Neuronal stem cell (in vitro differentiated cells): ENCODE measurements around the gene TOGARAM2.
A peak's percentile ranks its signal among the peaks of the same experiment; 100 is the strongest.

Experiments
- DNase-seq: peaks from one replicate; pipeline ENCODE4 v3.0.0-alpha.2; 2013; ENCODE audit warnings: low spot score
- H2AFZ ChIP-seq: one replicate; pipeline ENCODE4 v1.6.1; 2013; ENCODE audit warnings: mild to moderate bottlenecking, low read length, inconsistent platforms
- H2AK5ac ChIP-seq: 2 replicates; pipeline ENCODE4 v1.6.1; 2013; ENCODE audit warnings: low read depth, mild to moderate bottlenecking, inconsistent platforms, low read length, moderate library complexity, mixed read lengths
- H2BK120ac ChIP-seq: 2 replicates; pipeline ENCODE4 v1.6.1; 2013; ENCODE audit warnings: low read depth, mild to moderate bottlenecking, inconsistent platforms, low read length, moderate library complexity, mixed read lengths
- H2BK12ac ChIP-seq: one replicate; pipeline ENCODE4 v1.6.1; 2013; ENCODE audit warnings: low read length, inconsistent platforms
- H2BK15ac ChIP-seq: 2 replicates; pipeline ENCODE4 v1.6.1; 2013; ENCODE audit warnings: mild to moderate bottlenecking, low read length, inconsistent platforms, mixed read lengths
- H2BK5ac ChIP-seq: one replicate; pipeline ENCODE4 v1.6.1; 2013; ENCODE audit warnings: inconsistent platforms, mild to moderate bottlenecking, low read length, moderate library complexity
- H3K14ac ChIP-seq: one replicate; pipeline ENCODE4 v1.6.1; 2013; ENCODE audit warnings: low read length, inconsistent platforms
- H3K18ac ChIP-seq: 2 replicates; pipeline ENCODE4 v1.6.1; 2013; ENCODE audit warnings: low read length, inconsistent platforms
- H3K23ac ChIP-seq: 2 replicates; pipeline ENCODE4 v1.6.1; 2013; ENCODE audit warnings: low read depth, mild to moderate bottlenecking, mixed read lengths, low read length, inconsistent platforms; ENCODE audit not compliant: poor library complexity
- H3K27ac ChIP-seq: replicated peaks from 3 replicates; pipeline ENCODE4 v1.5.1; 2013; ENCODE audit warnings: low read length, inconsistent platforms
- H3K27me3 ChIP-seq, 3 experiments: 2 replicates each; pipeline ENCODE4 v1.6.1; 2013; ENCODE audit warnings: low read length in 3 of 3, mild to moderate bottlenecking in 2 of 3, inconsistent platforms in 1 of 3, low read depth in 1 of 3, mixed read lengths in 1 of 3, moderate library complexity in 1 of 3; ENCODE audit not compliant: control insufficient read depth in 3 of 3, insufficient read depth in 3 of 3
- H3K36me3 ChIP-seq, 2 donors: replicated peaks in 1 of 2; 2 replicates each; pipeline ENCODE4 v1.6.1; 2013; ENCODE audit warnings: low read length in 2 of 2; ENCODE audit not compliant: control insufficient read depth in 2 of 2, insufficient read depth in 2 of 2
- H3K4ac ChIP-seq: 2 replicates; pipeline ENCODE4 v1.6.1; 2013; ENCODE audit warnings: inconsistent platforms, mild to moderate bottlenecking, low read length, moderate library complexity
- H3K4me1 ChIP-seq, 2 donors: 1 replicate in 1 of 2; 2 replicates in 1 of 2; pipeline ENCODE4 v1.6.1; 2013; ENCODE audit warnings: low read length in 2 of 2, low read depth in 1 of 2; ENCODE audit not compliant: control insufficient read depth in 2 of 2, insufficient read depth in 1 of 2
- H3K4me2 ChIP-seq: one replicate; pipeline ENCODE4 v1.6.1; 2013; ENCODE audit warnings: mild to moderate bottlenecking, low read length, inconsistent platforms; ENCODE audit not compliant: insufficient read depth, poor library complexity, severe bottlenecking
- H3K4me3 ChIP-seq, 2 donors: 2 replicates each; pipeline ENCODE4 v1.5.1; 2013; ENCODE audit warnings: low read length in 2 of 2, mild to moderate bottlenecking in 2 of 2, inconsistent platforms in 1 of 2, moderate library complexity in 1 of 2
- H3K79me1 ChIP-seq: one replicate; pipeline ENCODE4 v1.6.1; 2013; ENCODE audit warnings: low read depth, mild to moderate bottlenecking, inconsistent platforms, low read length, moderate library complexity
- H3K9ac ChIP-seq: one replicate; pipeline ENCODE4 v1.6.1; 2013; ENCODE audit warnings: mild to moderate bottlenecking, low read depth, low read length, inconsistent platforms; ENCODE audit not compliant: poor library complexity
- H3K9me3 ChIP-seq, 2 donors: replicated peaks in 1 of 2; 2 replicates each; pipeline versions ENCODE3 to v1.6.1; 2013; ENCODE audit warnings: low read length in 2 of 2, mild to moderate bottlenecking in 2 of 2, inconsistent platforms in 1 of 2, low read depth in 1 of 2, mixed read lengths in 1 of 2, moderate library complexity in 1 of 2; ENCODE audit not compliant: control insufficient read depth in 2 of 2, insufficient read depth in 1 of 2
- H4K8ac ChIP-seq: one replicate; pipeline ENCODE4 v1.6.1; 2013; ENCODE audit warnings: low read depth, mild to moderate bottlenecking, inconsistent platforms, low read length, moderate library complexity
- H4K91ac ChIP-seq: one replicate; pipeline ENCODE4 v1.6.1; 2013; ENCODE audit warnings: low read length, low read depth, mild to moderate bottlenecking, inconsistent platforms; ENCODE audit not compliant: poor library complexity
- WGBS, 2 donors: extraction: QIAGEN DNeasy Blood & Tissue Kit; methylation state at CpG; one replicate each; pipeline ENCODE4 v1.1.7; 2013; ENCODE audit warnings: missing lambda C conversion rate in 2 of 2, mixed read lengths in 1 of 2; ENCODE audit not compliant: insufficient read length in 2 of 2, insufficient replicate concordance in 1 of 2; ENCODE audit errors: extremely low coverage in 2 of 2; 5-methylcytosine and 5-hydroxymethylcytosine counted together

The TOGARAM2 gene

DNA sequence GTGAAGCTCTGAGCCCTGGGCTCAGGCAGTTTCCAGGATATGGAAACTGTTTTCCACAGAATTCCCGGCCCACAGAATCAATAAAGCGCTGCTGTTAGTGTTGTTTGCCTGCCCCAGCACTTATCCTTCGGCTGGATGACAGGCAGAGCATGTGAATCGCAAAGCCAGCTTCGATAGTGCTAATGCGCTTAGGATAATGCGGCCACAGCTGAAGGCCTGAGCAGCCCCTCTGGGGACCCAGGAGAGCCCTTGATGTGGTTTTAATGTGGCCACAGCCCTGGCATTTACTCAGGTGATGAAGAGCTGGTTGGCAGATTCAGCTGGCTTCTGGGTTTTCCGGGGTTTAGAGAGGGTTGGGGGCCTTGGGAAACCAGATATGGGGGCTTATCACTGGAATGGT is 69.5 kb downstream of the TOGARAM2 start:
- H3K27ac ChIP-seq = no peak overlapping the region
- H2BK5ac ChIP-seq = no peak overlapping the region
- DNase-seq = no peak
- no peaks in the 10 kb centered on the region for H3K79me1 ChIP-seq
- no peak overlapping the region for H3K9ac ChIP-seq
- H2BK12ac ChIP-seq = no peak overlapping the region
- H4K8ac ChIP-seq = no peak overlapping the region
- no peak overlapping the region for H3K4me3 ChIP-seq
- H3K4me1 ChIP-seq = peaks cover 0 to 5% of the 10 kb centered on the region in 2 donors
- H3K4me2 ChIP-seq = no peak overlapping the region
- H2AK5ac ChIP-seq = no peak overlapping the region
- H2AFZ ChIP-seq = no peak overlapping the region
- H3K9me3 ChIP-seq = peaks cover 0 to 2% of the 10 kb centered on the region in 2 donors
- no peak overlapping the region for H4K91ac ChIP-seq
- H3K14ac ChIP-seq = no peak overlapping the region
- H2BK120ac ChIP-seq = no peak overlapping the region
- H2BK15ac ChIP-seq = peak overlapping the region; percentile 34
- peak overlapping the region; percentile 3 for H3K18ac ChIP-seq
- no peaks in the 10 kb centered on the region for H3K36me3 ChIP-seq
- peaks cover 0 to 35% (median 0%) of the 10 kb centered on the region in 3 experiments for H3K27me3 ChIP-seq
- no peak overlapping the region for H3K4ac ChIP-seq
- WGBS, 2 donors = no CpG with 5 or more reads among the region's 8 CpGs
- no peak overlapping the region for H3K23ac ChIP-seq

DNA sequence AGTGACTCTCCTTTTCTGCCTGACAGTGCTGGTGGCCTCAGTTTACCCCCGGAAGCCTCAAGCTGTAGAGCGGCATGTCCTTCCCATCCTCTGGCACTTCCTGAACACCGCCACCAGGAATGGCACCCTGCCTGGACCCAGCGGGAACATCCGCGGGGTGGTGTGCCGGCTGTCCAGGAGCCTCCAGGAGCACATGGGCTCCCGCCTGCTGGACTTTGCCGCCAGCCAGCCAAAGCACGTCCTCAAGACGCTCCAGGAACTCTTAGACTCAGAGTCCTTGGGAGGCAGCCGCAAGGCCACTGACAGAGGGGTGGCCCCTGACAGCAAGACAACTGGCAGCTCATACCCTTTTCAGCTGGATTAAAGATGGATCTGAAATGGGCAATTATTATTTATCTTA is 70.6 kb downstream of the TOGARAM2 start:
- Histone ChIP-seq H3K36me3 (no peaks in the 10 kb centered on the region), H3K14ac (no peak overlapping the region), H2BK15ac (no peak overlapping the region), H3K9ac (no peak overlapping the region), H3K27ac (no peak overlapping the region), H2AK5ac (no peak overlapping the region), H2BK120ac (no peak overlapping the region), H3K79me1 (no peaks in the 10 kb centered on the region), H3K4me2 (no peak overlapping the region), H4K91ac (no peak overlapping the region), H3K27me3 (peaks cover 0 to 31% (median 0%) of the 10 kb centered on the region in 3 experiments), H4K8ac (no peak overlapping the region), H3K18ac (no peak overlapping the region), H3K4me1 (peaks cover 0 to 5% of the 10 kb centered on the region in 2 donors), H3K9me3 (peaks cover 0 to 2% of the 10 kb centered on the region in 2 donors), H2BK12ac (peak overlapping the region; percentile 4), H3K4ac (no peak overlapping the region), H3K4me3 (no peak overlapping the region), H3K23ac (no peak overlapping the region), H2BK5ac (no peak overlapping the region), H2AFZ (no peak overlapping the region)
- DNase-seq = no peak
- WGBS, 2 donors = no CpG with 5 or more reads among the region's 12 CpGs

DNA sequence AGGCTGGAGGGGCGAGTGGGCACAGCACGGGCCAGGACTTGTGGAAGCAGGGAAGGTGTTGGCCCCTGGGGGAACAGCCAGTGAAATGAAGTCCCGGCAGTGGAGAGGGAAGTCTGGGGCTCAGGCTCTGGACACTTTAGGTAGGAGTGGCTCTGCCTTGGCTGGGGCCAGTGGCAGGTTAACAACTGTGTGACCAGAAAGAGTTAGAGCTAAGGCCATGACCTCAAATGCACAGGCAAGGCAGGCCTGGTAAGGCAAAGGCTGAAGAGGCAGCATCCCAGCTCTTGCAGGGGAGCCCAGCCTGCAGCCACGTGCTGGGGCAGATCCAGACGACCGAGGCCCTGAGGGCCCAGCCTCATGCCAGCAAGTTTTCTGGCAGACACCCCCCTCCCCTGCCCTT is 71.7 kb downstream of the TOGARAM2 start:
- H2AFZ ChIP-seq = no peak overlapping the region
- no peak overlapping the region for H3K23ac ChIP-seq
- no peak overlapping the region for H4K8ac ChIP-seq
- no peak overlapping the region for H3K4me3 ChIP-seq
- no peak overlapping the region for H2BK120ac ChIP-seq
- no peak overlapping the region for H3K27ac ChIP-seq
- H4K91ac ChIP-seq = no peak overlapping the region
- no peak overlapping the region for H3K4ac ChIP-seq
- H3K14ac ChIP-seq = no peak overlapping the region
- no peak overlapping the region for H2BK5ac ChIP-seq
- no peak overlapping the region for H3K9ac ChIP-seq
- peaks cover 0 to 31% (median 0%) of the 10 kb centered on the region in 3 experiments for H3K27me3 ChIP-seq
- WGBS, 2 donors = no CpG with 5 or more reads among the region's 6 CpGs
- no peaks in the 10 kb centered on the region for H3K79me1 ChIP-seq
- H3K4me2 ChIP-seq = no peak overlapping the region
- H2AK5ac ChIP-seq = no peak overlapping the region
- no peaks in the 10 kb centered on the region for H3K9me3 ChIP-seq
- no peak overlapping the region for H2BK12ac ChIP-seq
- H3K18ac ChIP-seq = no peak overlapping the region
- H3K36me3 ChIP-seq = no peaks in the 10 kb centered on the region
- DNase-seq = no peak
- no peak overlapping the region for H2BK15ac ChIP-seq
- H3K4me1 ChIP-seq = peaks cover 0 to 5% of the 10 kb centered on the region in 2 donors

DNA sequence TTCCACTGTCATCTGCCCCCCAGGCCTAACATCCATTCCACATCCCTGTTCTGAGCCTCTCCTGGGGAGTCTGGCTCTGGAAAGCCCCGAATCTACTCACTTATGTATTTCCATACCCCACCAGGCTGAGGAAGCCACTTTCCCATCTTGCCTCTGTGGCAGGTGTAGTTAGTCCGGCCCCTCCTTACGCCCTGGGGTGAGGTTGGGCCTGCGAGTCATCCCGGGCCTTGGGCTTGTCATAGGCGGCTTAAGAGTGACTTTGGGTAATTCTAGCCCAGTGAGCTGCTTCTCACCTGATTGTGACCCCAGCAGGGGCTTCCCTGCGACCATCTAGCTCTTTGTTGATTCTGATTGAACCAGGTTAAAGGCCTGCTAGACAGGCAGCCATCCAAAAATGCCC is 72.1 kb downstream of the TOGARAM2 start:
- Histone ChIP-seq H3K27me3 (peaks cover 0 to 34% (median 0%) of the 10 kb centered on the region in 3 experiments), H3K36me3 (no peaks in the 10 kb centered on the region), H3K4me2 (no peak overlapping the region), H3K9me3 (no peaks in the 10 kb centered on the region), H2BK5ac (no peak overlapping the region), H2BK120ac (no peak overlapping the region), H2AFZ (no peak overlapping the region), H3K4ac (no peak overlapping the region), H2BK15ac (no peak overlapping the region), H3K23ac (no peak overlapping the region), H2BK12ac (no peak overlapping the region), H4K8ac (no peak overlapping the region), H2AK5ac (no peak overlapping the region), H3K18ac (no peak overlapping the region), H3K27ac (no peak overlapping the region), H3K9ac (no peak overlapping the region), H3K4me1 (peaks cover 0 to 5% of the 10 kb centered on the region in 2 donors), H3K4me3 (no peak overlapping the region), H3K14ac (no peak overlapping the region), H4K91ac (no peak overlapping the region), H3K79me1 (no peaks in the 10 kb centered on the region)
- WGBS, 2 donors = no CpG with 5 or more reads among the region's 7 CpGs
- no peak for DNase-seq
